Measurements from ENCODE around the gene KIFC3.
"Not testable (repeated sequence)": the region's sequence is repeated elsewhere in the genome, so short reads cannot be mapped to it uniquely, and the experiment has no call there.

The KIFC3 gene

DNA sequence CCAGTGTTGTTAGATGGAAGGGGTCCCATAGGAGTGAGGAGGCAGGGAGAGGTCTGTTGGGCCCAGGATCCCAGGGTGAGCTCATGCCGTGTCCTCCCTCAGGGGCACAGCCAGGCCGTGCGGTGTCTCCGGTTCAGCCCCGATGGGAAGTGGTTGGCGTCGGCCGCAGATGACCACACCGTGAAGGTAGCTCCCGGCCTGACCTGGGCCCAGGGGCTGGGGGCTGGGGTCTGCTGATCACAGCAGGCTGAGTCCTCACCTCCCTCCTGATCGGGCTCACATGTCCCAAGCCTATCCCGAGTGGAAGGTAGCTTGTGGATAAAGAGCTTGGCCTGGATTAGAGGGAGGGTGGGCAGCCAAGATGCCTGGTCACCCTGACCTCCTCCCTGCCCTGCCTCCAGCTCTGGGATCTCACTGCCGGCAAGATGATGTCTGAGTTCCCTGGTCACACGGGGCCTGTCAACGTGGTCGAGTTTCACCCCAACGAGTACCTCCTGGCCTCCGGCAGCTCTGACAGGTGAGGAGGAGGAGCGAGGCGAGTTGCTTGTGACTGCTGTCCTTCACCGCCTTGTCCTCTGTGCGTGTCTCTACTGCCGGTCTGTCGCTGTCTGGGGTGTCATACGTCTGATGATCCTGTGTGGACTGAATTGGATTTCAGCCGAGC is 50.6 kb downstream of the KIFC3 start:
- Histone ChIP-seq H3K9me3 (ENCODE audit: insufficient read depth, low read depth, low read length) (no peaks in the 10 kb centered on the region), H3K4me3 (ENCODE audit: low read length) (no peak overlapping the region), H3K9ac (ENCODE audit: low read depth, low read length) (no peak overlapping the region), H3K27me3 (ENCODE audit: insufficient read depth, low read length) (no peaks in the 10 kb centered on the region), H3K27ac (ENCODE audit: low read length) (no peak overlapping the region), H3K4me1 (ENCODE audit: insufficient read depth, low read length) (no peaks in the 10 kb centered on the region), H3K36me3 (ENCODE audit: insufficient read depth, low read depth, low read length) (peaks cover 30% of the 10 kb centered on the region)

GRCh38 chr16:57750796-57751538 is 51.3 kb downstream of the KIFC3 start:
- H3K4me3 ChIP-seq (ENCODE audit: low read length) = no peak overlapping the region

DNA sequence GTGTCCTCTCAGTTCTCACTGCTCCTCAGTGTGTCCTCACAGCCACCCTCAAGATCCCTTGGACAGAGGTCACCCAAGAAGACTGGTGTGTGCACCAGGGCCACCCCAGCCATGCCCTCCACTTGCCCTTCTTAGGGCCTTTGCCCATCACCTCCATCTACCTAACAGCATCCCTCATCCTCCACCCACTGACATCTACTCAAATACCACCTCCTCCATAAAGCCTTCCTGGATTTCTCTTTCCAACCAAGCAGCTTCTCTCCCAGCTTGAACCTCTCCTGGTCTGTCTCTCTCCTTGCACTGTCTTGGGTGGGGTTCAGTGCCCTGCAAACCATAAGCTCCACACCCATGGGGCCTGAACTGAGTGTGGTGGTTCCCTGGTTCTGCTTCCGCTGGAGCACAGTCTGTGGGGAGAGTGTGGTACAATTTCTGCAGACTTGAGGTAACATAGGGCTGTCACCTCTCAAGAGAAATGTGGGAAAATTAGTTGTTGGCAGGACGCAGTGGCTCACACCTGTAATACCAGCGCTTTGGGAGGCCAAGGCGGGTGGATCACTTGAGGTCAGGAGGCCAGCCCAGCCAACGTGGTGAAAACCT is 52.3 kb downstream of the KIFC3 start:
- no peaks in the 10 kb centered on the region for H3K27me3 ChIP-seq (ENCODE audit: insufficient read depth, low read length)
- no peak overlapping the region for H3K4me3 ChIP-seq (ENCODE audit: low read length)
- H3K9me3 ChIP-seq (ENCODE audit: insufficient read depth, low read depth, low read length) = no peaks in the 10 kb centered on the region
- H3K27ac ChIP-seq (ENCODE audit: low read length) = no peak overlapping the region
- no peaks in the 10 kb centered on the region for H3K4me1 ChIP-seq (ENCODE audit: insufficient read depth, low read length)
- H3K36me3 ChIP-seq (ENCODE audit: insufficient read depth, low read depth, low read length) = peaks cover 16% of the 10 kb centered on the region
- H3K9ac ChIP-seq (ENCODE audit: low read depth, low read length) = no peak overlapping the region

More at GRCh38 chr16:57750796-57751538, 51.3 kb downstream of the KIFC3 start:
- H3K4me1 ChIP-seq (ENCODE audit: insufficient read depth, low read length) = no peaks in the 10 kb centered on the region
- no peaks in the 10 kb centered on the region for H3K27me3 ChIP-seq (ENCODE audit: insufficient read depth, low read length)
- H3K9ac ChIP-seq (ENCODE audit: low read depth, low read length) = no peak overlapping the region
- H3K36me3 ChIP-seq (ENCODE audit: insufficient read depth, low read depth, low read length) = peaks cover 26% of the 10 kb centered on the region
- H3K9me3 ChIP-seq (ENCODE audit: insufficient read depth, low read depth, low read length) = no peaks in the 10 kb centered on the region
- no peak overlapping the region for H3K27ac ChIP-seq (ENCODE audit: low read length)

- Histone ChIP-seq H3K36me3 (ENCODE audit: insufficient read depth, low read depth, low read length) (peaks cover 15% of the 10 kb centered on the region; the same call in 1 of the 2 replicates), H3K27ac (ENCODE audit: low read length) (no peak overlapping the region), H3K4me3 (ENCODE audit: low read length) (no peak overlapping the region), H3K9me3 (ENCODE audit: insufficient read depth, low read depth, low read length) (no peaks in the 10 kb centered on the region), H3K9ac (ENCODE audit: low read depth, low read length) (no peak overlapping the region), H3K4me1 (ENCODE audit: insufficient read depth, low read length) (no peaks in the 10 kb centered on the region), H3K27me3 (ENCODE audit: insufficient read depth, low read length) (no peaks in the 10 kb centered on the region)
These were observed 53.1 kb downstream of the KIFC3 start for GRCh38 chr16:57749101-57749692.

- H3K27me3 ChIP-seq (ENCODE audit: insufficient read depth, low read length) = no peaks in the 10 kb centered on the region
- H3K9ac ChIP-seq (ENCODE audit: low read depth, low read length) = no peak overlapping the region
- H3K4me3 ChIP-seq (ENCODE audit: low read length) = no peak overlapping the region
- peaks cover 11% of the 10 kb centered on the region; the same call in 1 of the 2 replicates for H3K36me3 ChIP-seq (ENCODE audit: insufficient read depth, low read depth, low read length)
- H3K9me3 ChIP-seq (ENCODE audit: insufficient read depth, low read depth, low read length) = no peaks in the 10 kb centered on the region
- H3K27ac ChIP-seq (ENCODE audit: low read length) = no peak overlapping the region
- H3K4me1 ChIP-seq (ENCODE audit: insufficient read depth, low read length) = no peaks in the 10 kb centered on the region
These were observed 53.7 kb downstream of the KIFC3 start for GRCh38 chr16:57748596-57748995.

DNA sequence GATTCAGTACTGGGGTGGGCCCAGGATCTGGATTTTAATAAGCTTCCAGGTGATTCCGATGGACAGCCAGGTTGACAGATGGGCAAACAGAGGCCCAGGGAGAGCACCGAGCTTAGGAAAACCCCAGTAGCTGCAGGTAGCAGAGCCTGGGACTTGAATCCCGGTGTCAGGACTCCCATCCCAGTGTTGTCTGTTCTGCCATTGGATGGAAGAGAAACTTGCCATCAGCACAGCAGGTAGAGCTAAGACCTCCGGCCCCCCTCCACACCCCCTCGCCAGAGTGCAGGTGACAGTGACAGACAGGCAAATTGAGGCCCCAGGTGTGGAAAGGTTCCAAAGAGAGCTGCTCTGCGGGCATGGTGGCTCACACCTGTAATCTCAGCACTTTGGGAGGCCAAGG is 54.3 kb downstream of the KIFC3 start:
- Histone ChIP-seq H3K9ac (ENCODE audit: low read depth, low read length) (no peak overlapping the region), H3K4me1 (ENCODE audit: insufficient read depth, low read length) (no peaks in the 10 kb centered on the region), H3K4me3 (ENCODE audit: low read length) (no peak overlapping the region), H3K9me3 (ENCODE audit: insufficient read depth, low read depth, low read length) (no peaks in the 10 kb centered on the region), H3K27me3 (ENCODE audit: insufficient read depth, low read length) (no peaks in the 10 kb centered on the region), H3K27ac (ENCODE audit: low read length) (no peak overlapping the region), H3K36me3 (ENCODE audit: insufficient read depth, low read depth, low read length) (peaks cover 8% of the 10 kb centered on the region; the same call in 1 of the 2 replicates)

- Histone ChIP-seq H3K4me3 (ENCODE audit: low read length) (no peak overlapping the region), H3K27ac (ENCODE audit: low read length) (no peak overlapping the region), H3K9me3 (ENCODE audit: insufficient read depth, low read depth, low read length) (no peaks in the 10 kb centered on the region), H3K9ac (ENCODE audit: low read depth, low read length) (no peak overlapping the region), H3K36me3 (ENCODE audit: insufficient read depth, low read depth, low read length) (peaks cover 8% of the 10 kb centered on the region; the same call in 1 of the 2 replicates), H3K4me1 (ENCODE audit: insufficient read depth, low read length) (no peaks in the 10 kb centered on the region), H3K27me3 (ENCODE audit: insufficient read depth, low read length) (no peaks in the 10 kb centered on the region)
These were observed 54.8 kb downstream of the KIFC3 start for GRCh38 chr16:57747496-57747895.

GRCh38 chr16:57747091-57747490 is 55.2 kb downstream of the KIFC3 start:
- Histone ChIP-seq H3K9ac (ENCODE audit: low read depth, low read length) (no peak overlapping the region), H3K4me3 (ENCODE audit: low read length) (no peak overlapping the region), H3K27me3 (ENCODE audit: insufficient read depth, low read length) (no peaks in the 10 kb centered on the region), H3K27ac (ENCODE audit: low read length) (no peak overlapping the region), H3K4me1 (ENCODE audit: insufficient read depth, low read length) (no peaks in the 10 kb centered on the region), H3K36me3 (ENCODE audit: insufficient read depth, low read depth, low read length) (peaks cover 10% of the 10 kb centered on the region; the same call in 1 of the 2 replicates), H3K9me3 (ENCODE audit: insufficient read depth, low read depth, low read length) (no peaks in the 10 kb centered on the region)

DNA sequence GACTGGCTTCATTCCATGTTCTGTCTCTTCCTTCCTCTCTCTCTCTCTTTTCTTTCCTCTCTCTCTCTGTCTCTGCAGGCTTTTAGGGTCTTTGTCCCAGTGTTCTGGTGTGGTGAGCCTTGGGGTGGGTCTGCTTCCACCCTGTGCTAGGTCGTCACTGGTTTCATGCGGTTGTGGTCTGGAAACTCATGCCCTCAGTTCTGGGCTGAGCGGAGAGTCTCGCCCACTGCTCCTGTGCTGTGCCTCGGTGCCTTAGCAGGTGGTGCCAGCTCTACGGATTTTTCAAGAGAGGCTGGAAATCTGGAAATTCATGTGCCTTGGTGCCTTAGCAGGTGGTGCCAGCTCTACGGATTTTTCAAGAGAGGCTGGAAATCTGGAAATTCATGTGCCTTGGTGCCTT is 56.0 kb downstream of the KIFC3 start:
- H3K9me3 ChIP-seq (ENCODE audit: insufficient read depth, low read depth, low read length); H3K9ac ChIP-seq (ENCODE audit: low read depth, low read length); H3K36me3 ChIP-seq (ENCODE audit: insufficient read depth, low read depth, low read length); H3K27ac ChIP-seq (ENCODE audit: low read length); H3K4me3 ChIP-seq (ENCODE audit: low read length); H3K4me1 ChIP-seq (ENCODE audit: insufficient read depth, low read length); H3K27me3 ChIP-seq (ENCODE audit: insufficient read depth, low read length): not testable (repeated sequence)

DNA sequence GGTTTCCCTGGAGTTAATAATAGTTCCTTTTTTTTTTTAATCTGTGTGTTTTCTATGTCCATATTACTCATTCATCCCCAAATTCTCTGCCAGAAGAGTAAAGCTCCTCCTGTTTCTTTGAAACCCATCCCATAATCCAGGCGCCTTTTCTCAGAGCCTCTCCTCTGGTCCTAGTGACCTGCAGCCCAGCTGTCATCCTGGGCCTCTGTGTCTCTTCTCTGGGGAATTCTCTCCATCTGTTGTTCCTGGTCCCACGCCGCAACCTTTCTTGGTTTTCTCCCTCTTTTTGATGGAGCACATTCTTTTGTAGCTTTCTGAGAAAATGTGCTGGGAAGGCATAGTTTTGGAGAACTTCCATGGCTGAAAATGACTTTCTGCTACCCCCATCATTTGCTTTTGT is 56.5 kb downstream of the KIFC3 start:
- H3K4me1 ChIP-seq (ENCODE audit: insufficient read depth, low read length) = no peaks in the 10 kb centered on the region
- no peak overlapping the region for H3K27ac ChIP-seq (ENCODE audit: low read length)
- no peak overlapping the region for H3K9ac ChIP-seq (ENCODE audit: low read depth, low read length)
- peaks cover 4% of the 10 kb centered on the region; the same call in 1 of the 2 replicates for H3K36me3 ChIP-seq (ENCODE audit: insufficient read depth, low read depth, low read length)
- H3K4me3 ChIP-seq (ENCODE audit: low read length) = no peak overlapping the region
- H3K27me3 ChIP-seq (ENCODE audit: insufficient read depth, low read length) = no peaks in the 10 kb centered on the region
- H3K9me3 ChIP-seq (ENCODE audit: insufficient read depth, low read depth, low read length) = no peaks in the 10 kb centered on the region

GRCh38 chr16:57744642-57744903 is 57.7 kb downstream of the KIFC3 start:
- Histone ChIP-seq H3K27me3 (ENCODE audit: insufficient read depth, low read length) (no peaks in the 10 kb centered on the region), H3K4me1 (ENCODE audit: insufficient read depth, low read length) (no peaks in the 10 kb centered on the region), H3K9ac (ENCODE audit: low read depth, low read length) (no peak overlapping the region), H3K36me3 (ENCODE audit: insufficient read depth, low read depth, low read length) (peaks cover 4% of the 10 kb centered on the region; the same call in 1 of the 2 replicates), H3K4me3 (ENCODE audit: low read length) (no peak overlapping the region), H3K9me3 (ENCODE audit: insufficient read depth, low read depth, low read length) (no peaks in the 10 kb centered on the region), H3K27ac (ENCODE audit: low read length) (no peak overlapping the region)
